ELF-1 (cell line): ENCODE results near the gene FSHB.
"Not testable (repeated sequence)": the region's sequence is repeated elsewhere in the genome, so short reads cannot be mapped to it uniquely, and the experiment has no call there.

Source experiments
- DNase-seq: peaks from one replicate; pipeline ENCODE4 v3.0.0-alpha.2; 2016; ENCODE audit warnings: low read depth, low spot score

FSHB gene

DNA sequence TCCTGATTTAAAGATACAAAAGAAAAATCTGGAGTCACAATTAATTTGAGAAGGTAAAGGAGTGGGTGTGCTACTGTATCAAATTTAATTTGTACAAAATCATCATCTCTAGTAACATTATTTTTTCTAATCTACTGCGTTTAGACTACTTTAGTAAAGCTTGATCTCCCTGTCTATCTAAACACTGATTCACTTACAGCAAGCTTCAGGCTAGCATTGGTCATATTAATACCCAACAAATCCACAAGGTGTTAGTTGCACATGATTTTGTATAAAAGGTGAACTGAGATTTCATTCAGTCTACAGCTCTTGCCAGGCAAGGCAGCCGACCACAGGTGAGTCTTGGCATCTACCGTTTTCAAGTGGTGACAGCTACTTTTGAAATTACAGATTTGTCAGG, at the start of gene FSHB:
Gene FSHB, plus strand, starts transcription at position 301 of the 400 bp plus-strand sequence. CDS start 889 bp downstream, outside the sequence.
- no peak for DNase-seq

GRCh38 chr11:30186748-30187147, 44.1 kb upstream of the FSHB start:
- DNase-seq, result no peak

DNA sequence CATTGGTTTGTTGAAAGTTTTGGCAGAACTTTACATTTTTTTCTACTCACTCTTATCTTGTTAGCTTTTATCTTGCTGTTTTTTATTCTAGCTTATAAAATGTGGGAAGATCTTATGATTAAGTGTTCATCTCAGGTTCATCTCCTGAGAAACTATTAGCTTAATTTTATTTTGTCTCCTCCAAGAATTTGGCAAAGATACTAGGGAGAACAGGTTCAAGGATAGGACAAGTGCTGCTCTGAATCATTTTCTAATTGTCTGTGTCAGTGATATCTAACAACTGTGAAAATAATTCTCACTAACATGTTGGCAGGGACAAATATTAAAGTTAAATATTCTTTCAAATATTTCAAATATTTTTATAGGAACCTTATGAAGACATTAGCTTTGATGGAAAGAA, 38.2 kb upstream of the FSHB start:
- no peak for DNase-seq

- DNase-seq, result peak; percentile 72
These were observed 34.2 kb upstream of the FSHB start for GRCh38 chr11:30196400-30197206.

- DNase-seq, result no peak
These were observed 32.9 kb upstream of the FSHB start for GRCh38 chr11:30197869-30198268.

GRCh38 chr11:30202989-30203388, 27.8 kb upstream of the FSHB start:
- DNase-seq, result not testable (repeated sequence)

GRCh38 chr11:30203850-30204249, 27.0 kb upstream of the FSHB start:
- DNase-seq, result no peak

DNA sequence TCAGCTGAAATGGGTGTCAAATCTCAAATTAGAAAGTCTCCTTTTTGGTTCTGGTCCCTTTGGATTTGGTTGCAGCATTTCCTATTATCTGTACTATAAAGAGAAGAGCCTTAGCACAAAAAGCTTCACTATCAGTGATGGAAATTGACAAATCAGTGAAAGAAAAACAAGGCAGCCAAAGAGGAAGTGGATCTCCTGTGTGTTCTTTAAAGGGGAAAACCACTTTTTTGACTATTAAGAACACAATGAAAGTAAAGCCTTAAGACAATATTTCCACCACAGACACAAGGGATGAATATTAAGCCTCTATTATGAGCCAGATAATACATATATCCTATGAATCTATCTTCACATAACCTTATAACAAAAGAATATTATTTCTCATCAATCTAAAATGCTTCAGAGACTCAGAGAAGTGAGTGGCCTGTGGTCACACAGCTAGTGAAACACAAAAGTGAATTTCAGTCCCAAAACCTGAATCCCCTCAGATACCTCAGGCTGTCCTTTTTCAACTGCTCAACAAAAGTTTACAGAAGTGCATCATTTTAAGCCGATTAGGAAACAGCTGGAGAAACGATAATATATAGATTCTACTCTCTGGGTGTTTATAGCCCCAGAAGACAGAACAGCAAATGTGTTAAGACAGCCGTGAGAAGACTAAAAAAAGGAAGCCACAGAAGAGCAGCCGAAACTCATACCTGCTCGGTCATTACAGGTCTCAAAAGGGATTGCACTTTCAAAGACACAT, 24.4 kb upstream of the FSHB start:
- DNase-seq, result no peak

- peak; percentile 4 for DNase-seq
These were observed 20.5 kb upstream of the FSHB start for GRCh38 chr11:30210357-30210756.

- DNase-seq, result no peak
These were observed 14.3 kb upstream of the FSHB start for GRCh38 chr11:30216534-30216933.

DNA sequence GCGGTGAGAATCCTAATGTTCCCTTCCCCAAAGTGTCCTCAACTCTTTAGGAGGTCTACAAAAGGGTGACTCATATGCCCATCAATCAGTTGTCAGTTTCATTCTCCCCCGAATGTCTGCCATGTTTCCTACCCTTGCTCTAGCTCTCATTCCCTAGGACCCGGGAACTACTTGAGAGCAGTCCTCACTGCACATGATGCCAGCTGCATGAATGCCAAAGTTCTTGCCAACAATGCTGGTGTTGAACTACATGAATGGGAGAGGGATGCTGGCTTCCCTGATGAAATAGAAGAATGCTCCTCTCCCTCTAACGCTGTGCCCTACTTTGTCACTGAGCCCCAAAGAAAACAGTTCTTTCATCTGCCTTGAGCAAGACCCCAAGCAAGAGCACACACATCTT, 12.5 kb upstream of the FSHB start:
- no peak for DNase-seq

GRCh38 chr11:30225642-30226041, 5.2 kb upstream of the FSHB start:
- no peak for DNase-seq

DNA sequence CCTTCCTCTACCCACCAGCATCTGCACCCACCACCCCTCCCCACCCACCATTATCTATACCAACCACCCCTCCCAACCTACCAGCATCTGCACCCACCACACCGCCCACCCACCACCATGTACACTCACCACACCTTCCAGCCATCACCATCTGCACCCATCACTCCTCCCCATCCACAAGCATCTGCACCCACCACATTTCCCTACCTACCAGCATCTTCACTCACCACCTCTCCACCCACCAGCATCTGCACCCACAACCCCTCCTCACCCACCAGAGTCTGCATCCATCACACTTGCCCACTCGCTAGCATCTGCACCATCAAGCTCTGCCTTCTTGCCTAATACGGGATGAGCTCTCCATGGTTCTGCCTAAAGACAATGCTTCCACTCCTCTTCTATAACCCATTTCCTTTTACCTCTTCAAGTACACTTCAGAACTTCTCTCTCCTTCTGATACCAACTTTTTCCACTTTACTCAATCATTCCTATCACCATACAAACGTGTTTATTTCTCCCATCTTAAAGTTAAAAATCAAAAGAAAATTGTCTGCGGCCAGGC, 2.4 kb upstream of the FSHB start:
- DNase-seq, result no peak

DNA sequence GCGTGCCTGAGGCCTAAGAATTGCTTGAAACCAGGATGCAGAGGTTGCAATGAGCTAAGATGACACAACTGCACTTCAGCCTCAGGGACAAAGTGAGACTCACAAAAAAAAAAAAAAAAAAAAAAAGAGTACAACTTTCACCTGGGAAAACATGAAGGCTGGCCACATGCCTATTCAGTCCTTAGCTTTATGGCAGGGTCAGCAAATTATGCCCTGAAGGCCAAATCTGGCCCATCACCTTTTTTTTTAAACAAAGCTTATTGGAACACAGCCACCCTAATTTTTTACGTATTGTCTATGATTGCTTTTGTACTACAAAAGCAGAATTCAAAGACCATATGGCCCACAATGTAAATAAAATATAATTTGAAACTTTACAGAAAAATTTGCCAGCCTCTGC, 8.2 kb downstream of the FSHB start:
- no peak for DNase-seq

GRCh38 chr11:30244265-30244664, 13.5 kb downstream of the FSHB start:
- no peak for DNase-seq

GRCh38 chr11:30245621-30246020, 14.8 kb downstream of the FSHB start:
- no peak for DNase-seq

DNA sequence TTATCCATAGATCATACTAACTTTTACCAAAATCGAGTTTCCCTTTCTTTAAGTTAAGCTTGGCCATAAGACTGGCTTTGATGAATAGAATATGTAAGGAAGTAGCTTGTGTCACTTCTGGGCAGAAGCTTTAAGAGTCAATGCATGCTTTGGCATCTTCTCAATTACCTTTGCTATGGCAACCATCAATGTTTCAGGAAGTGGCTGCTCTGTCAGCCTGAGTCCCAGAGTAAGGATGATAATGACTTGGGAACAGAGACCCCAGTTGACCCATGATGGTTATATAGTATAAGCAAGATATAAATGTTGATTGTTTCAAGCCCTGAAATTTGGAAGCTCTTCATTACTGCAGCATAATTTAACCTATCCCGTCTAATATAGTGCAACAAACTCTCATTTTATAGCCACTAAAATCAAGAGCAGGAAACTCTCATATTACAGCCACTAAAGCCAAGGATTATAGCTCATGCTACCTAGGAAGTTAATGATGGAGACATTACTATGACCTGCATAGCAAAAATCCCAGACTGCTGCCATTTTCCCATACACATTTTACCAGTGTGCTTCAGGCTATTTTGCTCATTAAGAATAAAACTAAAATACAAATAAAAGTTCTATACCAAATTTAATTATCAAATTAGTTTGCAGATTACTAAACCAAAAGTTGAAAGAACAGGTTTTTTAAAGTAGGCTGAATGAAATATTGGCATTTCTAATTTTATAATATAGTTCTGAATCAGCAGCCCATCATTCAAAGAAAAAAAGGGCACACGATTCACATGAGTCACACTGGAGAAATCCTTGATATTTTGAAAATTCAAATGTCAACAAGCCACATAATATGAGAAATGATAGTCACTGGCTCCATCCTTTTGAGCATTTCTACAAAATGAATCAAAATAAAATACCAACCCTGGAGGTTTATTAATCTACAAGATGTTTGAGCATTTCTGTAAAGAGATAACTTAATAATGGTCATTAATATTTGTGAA, 23.8 kb downstream of the FSHB start:
- DNase-seq, result no peak

DNA sequence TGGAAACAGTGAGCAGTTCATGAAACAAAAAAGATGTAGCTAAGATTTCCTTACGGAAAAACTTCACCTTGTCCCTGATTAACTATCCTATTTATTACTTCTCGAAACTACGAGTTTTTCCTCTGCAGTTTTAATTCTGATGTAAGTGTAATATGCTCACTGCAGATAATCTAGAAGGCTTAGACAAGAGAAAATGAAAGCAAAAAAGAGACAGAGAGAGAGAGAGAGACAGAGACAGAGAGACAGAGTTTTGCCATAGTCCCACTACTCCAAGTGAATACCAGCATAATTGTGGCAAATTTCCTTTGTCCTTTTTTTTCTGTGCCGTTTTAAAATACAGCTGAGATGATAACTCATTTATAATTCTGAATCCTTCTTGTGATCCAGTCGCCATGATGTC, 24.8 kb downstream of the FSHB start:
- DNase-seq, result no peak

- DNase-seq, result no peak
These were observed 26.2 kb downstream of the FSHB start for GRCh38 chr11:30257058-30257457.

DNA sequence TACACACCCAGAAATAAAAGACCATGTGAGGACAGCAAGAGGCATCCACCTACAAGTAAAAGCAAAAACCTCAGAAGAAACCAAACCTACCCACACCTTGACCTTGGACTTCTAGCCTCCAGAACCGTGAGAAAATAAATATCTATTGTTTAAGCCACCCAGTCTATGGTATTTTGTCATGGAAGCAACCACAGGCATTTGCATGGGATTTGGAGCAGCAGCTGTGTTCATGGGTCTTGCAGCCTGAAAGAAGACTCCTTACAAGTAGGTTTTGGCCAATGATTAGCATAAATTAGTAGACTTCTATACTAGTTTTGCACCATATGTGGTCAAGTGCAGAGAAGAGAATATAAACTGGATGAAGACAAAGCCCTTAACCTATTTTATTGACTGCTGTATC, 27.9 kb downstream of the FSHB start:
- no peak for DNase-seq

DNA sequence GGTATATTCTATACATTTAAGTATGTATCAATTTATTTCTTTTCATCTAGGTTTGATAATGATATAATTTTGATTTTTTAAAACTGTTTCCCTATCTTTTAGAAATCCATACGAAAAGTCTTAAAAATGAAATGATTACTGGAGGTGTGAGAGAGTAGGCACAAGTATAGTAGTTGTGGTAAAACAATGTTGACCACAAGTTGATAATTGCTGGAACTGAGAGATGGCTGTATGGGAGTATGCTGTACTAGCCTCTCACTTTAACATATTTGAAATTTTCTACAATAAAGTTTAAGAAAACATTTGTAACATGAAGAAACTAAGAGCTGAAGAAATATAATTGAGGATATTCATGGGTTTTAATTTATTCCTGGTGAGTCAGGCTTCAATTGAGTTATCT, 30.0 kb downstream of the FSHB start:
- DNase-seq, result no peak

DNA sequence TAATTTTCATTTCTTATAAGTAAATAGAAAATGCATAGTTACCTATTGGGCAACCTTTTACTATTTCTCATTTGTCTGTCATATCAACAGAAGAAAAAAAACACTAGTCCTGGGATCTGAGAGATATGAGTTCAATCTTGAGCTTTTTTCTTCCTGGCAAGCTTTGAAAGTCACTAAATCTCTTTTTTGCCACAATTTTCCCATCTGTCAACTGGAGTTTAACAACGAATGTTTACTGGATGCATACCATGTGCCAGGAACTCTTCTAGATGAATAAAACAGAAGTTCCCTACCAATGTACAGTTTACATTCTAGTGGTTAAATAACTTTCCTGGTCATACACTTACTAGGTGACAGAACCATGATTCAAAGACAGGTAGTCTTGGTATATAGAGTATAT, 31.0 kb downstream of the FSHB start:
- no peak for DNase-seq
